Parathyroid adenoma (tissue), 2 donors: ENCODE results near the gene TRIM9.

ENCODE experiments used
- H2AFZ ChIP-seq: fragments of 300-600 bp; sonication (generic); one replicate; pipeline ENCODE4 v1.7.0; 2017; ENCODE audit warnings: antibody characterized with exemption, mild to moderate bottlenecking
- H3K27ac ChIP-seq: fragments of 300-600 bp; sonication (generic); one replicate; pipeline ENCODE4 v1.7.0; 2017
- H3K27me3 ChIP-seq: fragments of 300-600 bp; sonication (generic); one replicate; pipeline ENCODE4 v1.7.0; 2017; ENCODE audit warnings: low read length; ENCODE audit not compliant: control insufficient read depth, insufficient read depth
- H3K36me3 ChIP-seq: fragments of 300-600 bp; sonication (generic); one replicate; pipeline ENCODE4 v1.7.0; 2017; ENCODE audit warnings: low read length; ENCODE audit not compliant: control insufficient read depth, insufficient read depth
- H3K4me1 ChIP-seq: fragments of 300-600 bp; sonication (generic); one replicate; pipeline ENCODE4 v1.7.0; 2017; ENCODE audit warnings: control low read depth
- H3K4me2 ChIP-seq: fragments of 300-600 bp; sonication (generic); one replicate; pipeline ENCODE4 v1.7.0; 2017; ENCODE audit warnings: low read length
- H3K4me3 ChIP-seq: fragments of 300-600 bp; sonication (generic); one replicate; pipeline ENCODE4 v1.7.0; 2017; ENCODE audit warnings: low read depth, low read length
- H3K79me2 ChIP-seq: fragments of 300-600 bp; sonication (generic); one replicate; pipeline ENCODE4 v1.7.0; 2017; ENCODE audit warnings: control low read depth
- H3K9ac ChIP-seq: fragments of 300-600 bp; sonication (generic); one replicate; pipeline ENCODE4 v1.7.0; 2017; ENCODE audit warnings: mild to moderate bottlenecking
- H3K9me3 ChIP-seq: fragments of 300-600 bp; sonication (generic); one replicate; pipeline ENCODE4 v1.7.0; 2017; ENCODE audit warnings: low read length; ENCODE audit not compliant: control insufficient read depth
- CTCF ChIP-seq: fragments of 300-600 bp; sonication (generic); IDR thresholded peaks from one replicate; pipeline ENCODE4 v1.7.0; 2017; ENCODE audit warnings: antibody characterized with exemption, mild to moderate bottlenecking
- donor health status: primary hyperparathyroidism.

Gene TRIM9

GRCh38 chr14:50932156-50932555 lies 162.7 kb downstream of the TRIM9 start:
- Histone ChIP-seq H3K27ac (no peak overlapping the region), H2AFZ (no peak overlapping the region), H3K36me3 (no peaks in the 10 kb centered on the region), H3K27me3 (no peaks in the 10 kb centered on the region), H3K4me3 (no peak overlapping the region), H3K4me1 (no peaks in the 10 kb centered on the region), H3K79me2 (no peaks in the 10 kb centered on the region), H3K4me2 (no peak overlapping the region), H3K9ac (no peak overlapping the region), H3K9me3 (no peaks in the 10 kb centered on the region)
- TF ChIP-seq CTCF, result no peak

GRCh38 chr14:50931559-50931958 lies 163.3 kb downstream of the TRIM9 start:
- Histone ChIP-seq H3K4me2 (no peak overlapping the region), H3K36me3 (no peaks in the 10 kb centered on the region), H3K9me3 (no peaks in the 10 kb centered on the region), H3K9ac (no peak overlapping the region), H3K79me2 (no peaks in the 10 kb centered on the region), H3K4me3 (no peak overlapping the region), H3K4me1 (no peaks in the 10 kb centered on the region), H2AFZ (no peak overlapping the region), H3K27me3 (no peaks in the 10 kb centered on the region), H3K27ac (no peak overlapping the region)
- TF ChIP-seq CTCF, result no peak

- Histone ChIP-seq H3K9me3 (no peaks in the 10 kb centered on the region), H3K4me1 (peaks cover under 1% of the 10 kb centered on the region), H3K4me3 (no peak overlapping the region), H3K27me3 (no peaks in the 10 kb centered on the region), H3K27ac (no peak overlapping the region), H3K79me2 (no peaks in the 10 kb centered on the region), H3K9ac (no peak overlapping the region), H3K36me3 (no peaks in the 10 kb centered on the region), H3K4me2 (no peak overlapping the region), H2AFZ (no peak overlapping the region)
- no peak for TF ChIP-seq CTCF
Observed at GRCh38 chr14:50929506-50929905, 165.4 kb downstream of the TRIM9 start.

- H3K27me3 ChIP-seq, result no peaks in the 10 kb centered on the region
- H3K79me2 ChIP-seq, result no peaks in the 10 kb centered on the region
- TF ChIP-seq CTCF, result no peak
- peaks cover 3% of the 10 kb centered on the region for H3K4me1 ChIP-seq
- H2AFZ ChIP-seq, result no peak overlapping the region
- no peak overlapping the region for H3K27ac ChIP-seq
- H3K9me3 ChIP-seq, result no peaks in the 10 kb centered on the region
- no peak overlapping the region for H3K4me3 ChIP-seq
- H3K36me3 ChIP-seq, result no peaks in the 10 kb centered on the region
- H3K9ac ChIP-seq, result no peak overlapping the region
- H3K4me2 ChIP-seq, result no peak overlapping the region
Observed at GRCh38 chr14:50928002-50928635, 166.8 kb downstream of the TRIM9 start.

GRCh38 chr14:50926851-50927386 lies 168.0 kb downstream of the TRIM9 start:
- H3K9me3 ChIP-seq, result no peaks in the 10 kb centered on the region
- H3K79me2 ChIP-seq, result no peaks in the 10 kb centered on the region
- H3K27ac ChIP-seq, result no peak overlapping the region
- no peaks in the 10 kb centered on the region for H3K36me3 ChIP-seq
- H3K4me1 ChIP-seq, result peaks cover 3% of the 10 kb centered on the region
- H3K27me3 ChIP-seq, result no peaks in the 10 kb centered on the region
- no peak overlapping the region for H3K9ac ChIP-seq
- no peak overlapping the region for H3K4me2 ChIP-seq
- H3K4me3 ChIP-seq, result no peak overlapping the region
- no peak for TF ChIP-seq CTCF
- no peak overlapping the region for H2AFZ ChIP-seq
